IMR-90 (cell line): ENCODE results near the gene LRRC4C. TPM values are rescaled to one million over a fixed set of nuclear protein-coding genes. Genes with fewer than 3 reads are reported as not detected.

Experiments used
- ATAC-seq: fragments of 200-7000 bp; cut with Tn5 transposase; 2 replicates; pipeline ENCODE4 v1.9.1; 2020; ENCODE audit warnings: low read depth, mild to moderate bottlenecking, moderate library complexity
- BruUV-seq: library from RNA; stranded (reverse); fragments of 400-500 nt; replicated peaks from 2 replicates; lab custom pipeline; 2021; lab: Mats Ljungman, UMichigan
- CTCF ChIA-PET: fragments of 300-600 bp; formaldehyde crosslinking; extraction: SDS; loops from one replicate; lab custom pipeline; 2021; ENCODE audit warnings: antibody characterized with exemption; lab: Yijun Ruan, JAX
- POLR2A ChIA-PET: fragments of 300-600 bp; sonication (Branson Sonifier 250); formaldehyde crosslinking; loops from one replicate; lab custom pipeline; 2022; ENCODE audit warnings: antibody characterized with exemption; ENCODE audit not compliant: unreplicated experiment; lab: Charles Lee
- DNase-seq: peaks from one replicate; pipeline ENCODE4 v3.0.0; 2013
- H2AFZ ChIP-seq: replicated peaks from 2 replicates; pipeline ENCODE3; 2013; ENCODE audit warnings: low read length, mild to moderate bottlenecking; ENCODE audit not compliant: poor library complexity
- H2AK5ac ChIP-seq: 2 replicates; pipeline ENCODE4 v1.6.1; 2013; ENCODE audit warnings: low read depth, low read length, inconsistent platforms
- H2AK9ac ChIP-seq: replicated peaks from 2 replicates; pipeline ENCODE3; 2013; ENCODE audit warnings: mild to moderate bottlenecking, low read depth, low read length, moderate library complexity; ENCODE audit not compliant: poor library complexity
- H2BK120ac ChIP-seq: 2 replicates; pipeline ENCODE4 v1.6.1; 2013; ENCODE audit warnings: low read depth, low read length, inconsistent platforms
- H2BK15ac ChIP-seq: 3 replicates; pipeline ENCODE4 v1.6.1; 2013; ENCODE audit warnings: low read depth, low read length, inconsistent platforms
- H2BK20ac ChIP-seq: 2 replicates; pipeline ENCODE4 v1.6.1; 2013; ENCODE audit warnings: low read depth, mild to moderate bottlenecking, inconsistent platforms, low read length, moderate library complexity
- H2BK5ac ChIP-seq: 2 replicates; pipeline ENCODE4 v1.6.1; 2013; ENCODE audit warnings: mild to moderate bottlenecking, low read depth, low read length, inconsistent platforms; ENCODE audit not compliant: poor library complexity, severe bottlenecking
- H3K14ac ChIP-seq: replicated peaks from 2 replicates; pipeline ENCODE4 v1.6.1; 2013; ENCODE audit warnings: low read depth, low read length, inconsistent platforms
- H3K18ac ChIP-seq: 2 replicates; pipeline ENCODE4 v1.6.1; 2013; ENCODE audit warnings: low read depth, low read length, control low read depth
- H3K23ac ChIP-seq: 2 replicates; pipeline ENCODE4 v1.6.1; 2013; ENCODE audit warnings: low read depth, low read length, inconsistent platforms
- H3K27ac ChIP-seq: 2 replicates; pipeline ENCODE4 v1.5.1; 2013; ENCODE audit warnings: mild to moderate bottlenecking, control low read depth, low read length; ENCODE audit not compliant: insufficient read depth
- H3K27me3 ChIP-seq: 2 replicates; pipeline ENCODE4 v1.6.1; 2013; ENCODE audit warnings: low read length; ENCODE audit not compliant: control insufficient read depth, insufficient read depth
- H3K36me3 ChIP-seq: 2 replicates; pipeline ENCODE4 v1.6.1; 2013; ENCODE audit warnings: low read length, mixed read lengths; ENCODE audit not compliant: control insufficient read depth, insufficient read depth
- H3K4ac ChIP-seq: 2 replicates; pipeline ENCODE4 v1.6.1; 2013; ENCODE audit warnings: low read depth, low read length, inconsistent platforms
- H3K4me1 ChIP-seq: 2 replicates; pipeline ENCODE4 v1.6.1; 2013; ENCODE audit warnings: low read length, mixed read lengths; ENCODE audit not compliant: control insufficient read depth, insufficient read depth
- H3K4me2 ChIP-seq: 2 replicates; pipeline ENCODE4 v1.6.1; 2013; ENCODE audit warnings: low read depth, mild to moderate bottlenecking, control low read depth, low read length, moderate library complexity
- H3K4me3 ChIP-seq: 2 replicates; pipeline ENCODE4 v1.5.1; 2013; ENCODE audit warnings: low read depth, mild to moderate bottlenecking, control low read depth, low read length, moderate library complexity; ENCODE audit not compliant: insufficient read depth
- H3K56ac ChIP-seq: 2 replicates; pipeline ENCODE4 v1.6.1; 2013; ENCODE audit warnings: low read length, inconsistent platforms; ENCODE audit not compliant: insufficient read depth; ENCODE audit errors: extremely low read depth
- H3K79me1 ChIP-seq, 2 experiments: 2 replicates each; pipeline ENCODE4 v1.6.1; 2013; ENCODE audit warnings: low read length in 2 of 2, inconsistent platforms in 1 of 2, low read depth in 1 of 2
- H3K9ac ChIP-seq: 2 replicates; pipeline ENCODE4 v1.6.1; 2013; ENCODE audit warnings: low read depth, low read length, control low read depth
- H3K9me1 ChIP-seq: 2 replicates; pipeline ENCODE4 v1.6.1; 2013; ENCODE audit warnings: low read length, inconsistent platforms; ENCODE audit not compliant: insufficient read depth
- H3K9me3 ChIP-seq: 2 replicates; pipeline ENCODE4 v1.6.1; 2013; ENCODE audit warnings: low read length; ENCODE audit not compliant: control insufficient read depth, insufficient read depth
- H4K20me1 ChIP-seq: 2 replicates; pipeline ENCODE4 v1.6.1; 2013; ENCODE audit warnings: low read length, inconsistent platforms; ENCODE audit not compliant: insufficient read depth
- H4K5ac ChIP-seq: 2 replicates; pipeline ENCODE4 v1.6.1; 2013; ENCODE audit warnings: mild to moderate bottlenecking, low read depth, low read length, control low read depth
- H4K8ac ChIP-seq, 2 experiments: 2 replicates each; pipeline ENCODE4 v1.6.1; 2013; ENCODE audit warnings: low read depth in 2 of 2, low read length in 2 of 2, control low read depth in 1 of 2, inconsistent platforms in 1 of 2
- H4K91ac ChIP-seq: 2 replicates; pipeline ENCODE4 v1.6.1; 2013; ENCODE audit warnings: low read depth, low read length, inconsistent platforms; ENCODE audit not compliant: insufficient read depth
- RCOR1 ChIP-seq: IDR thresholded peaks from 2 replicates; pipeline ENCODE4 v1.6.1; 2012; ENCODE audit warnings: mild to moderate bottlenecking, low read length, improper control_type of control experiment; ENCODE audit not compliant: insufficient replicate concordance
- USF2 ChIP-seq: fragments of 150-350 bp; IDR thresholded peaks from 2 replicates; pipeline ENCODE4 v1.6.1; 2017; ENCODE audit warnings: mild to moderate bottlenecking, antibody characterized with exemption, low read length, low read depth
- WGBS, 2 experiments: methylation state at CpG; one replicate each; pipeline versions ENCODE4 v1.1.5 to v1.1.7; 2013; ENCODE audit warnings: missing lambda C conversion rate in 2 of 2; ENCODE audit not compliant: insufficient read length in 1 of 2; ENCODE audit errors: extremely low coverage in 2 of 2; 5-methylcytosine and 5-hydroxymethylcytosine counted together
- dilution Hi-C: fragments of 300-500 bp; cut with HindIII; formaldehyde crosslinking; loops from one replicate; pipeline ENCODE4 v1.14.3; 2018; ENCODE audit warnings: low sequenced_read_pairs; ENCODE audit not compliant: unreplicated experiment
- in situ Hi-C: fragments of 300-500 bp; cut with MboI; formaldehyde crosslinking; loops from 3 replicates; pipeline ENCODE4 v1.14.3; 2019; ENCODE audit warnings: low sequenced_read_pairs, inconsistent platforms, mixed read lengths
- intact Hi-C: fragments of 100-400 bp; cut with micrococcal nuclease; formaldehyde crosslinking; loops from 2 replicates; pipeline ENCODE4 v1.10.0; 2022
- polyA plus RNA-seq, 3 experiments: library from polyadenylated mRNA; depleted of rRNA; stranded (reverse); fragments of >200 nt; gene quantifications; 2 replicates each; pipeline ENCODE4 v1.2.3, GENCODE V29; 2012; ENCODE audit warnings: low replicate concordance in 1 of 3
- total RNA-seq: library from RNA; depleted of rRNA; stranded (reverse); fragments of >200 nt; gene quantifications from 2 replicates; pipeline ENCODE4 v1.2.3, GENCODE V29; 2012

Gene LRRC4C
- total and polyA plus RNA-seq, 2 of the 4 experiments (the other 2 are of a cell fraction), result under 0.01 to 0.03 TPM

- Histone ChIP-seq H2BK20ac (no peak overlapping the region), H4K20me1 (no peaks in the 10 kb centered on the region), H2BK120ac (no peak overlapping the region), H2BK5ac (no peak overlapping the region), H3K27me3 (no peaks in the 10 kb centered on the region), H3K9ac (no peak overlapping the region), H3K9me1 (no peaks in the 10 kb centered on the region), H3K4me1 (no peaks in the 10 kb centered on the region), H3K79me1 (no peaks in the 10 kb centered on the region), H3K4ac (no peak overlapping the region), H3K27ac (no peak overlapping the region), H2AK5ac (no peak overlapping the region), H3K4me2 (no peak overlapping the region), H2AFZ (no peak overlapping the region), H2AK9ac (no peak overlapping the region), H3K4me3 (no peak overlapping the region), H3K56ac (no peak overlapping the region), H3K9me3 (no peaks in the 10 kb centered on the region), H3K18ac (no peak overlapping the region), H4K91ac (no peak overlapping the region), H3K36me3 (no peaks in the 10 kb centered on the region), H3K23ac (no peak overlapping the region), H3K14ac (no peak overlapping the region), H4K8ac (no peak overlapping the region), H2BK15ac (no peak overlapping the region), H4K5ac (no peak overlapping the region)
- dilution Hi-C loops (no loop called here), intact Hi-C loops (no loop called here), in situ Hi-C loops (no loop called here)
- ChIA-PET POLR2A (no interaction called here), CTCF (no interaction called here)
- TF ChIP-seq RCOR1 (no peak), USF2 (no peak)
- ATAC-seq, result no peak
- BruUV-seq, result no TSS peak
- no peak for DNase-seq
- no CpG with 5 or more reads among the region's 3 CpGs for WGBS, 2 experiments
These were observed 1222.9 kb downstream of the LRRC4C start for GRCh38 chr11:40236526-40236925.
